Lower leg skin (tissue), 4 donors: ENCODE data around the gene SULF2. TPM values are rescaled to one million over a fixed set of nuclear protein-coding genes. Genes with fewer than 3 reads are reported as not detected.
"Not testable (repeated sequence)": the region's sequence is repeated elsewhere in the genome, so short reads cannot be mapped to it uniquely, and the experiment has no call there.

Experiments
- DNase-seq, 2 donors: peaks; one replicate each; pipeline ENCODE4 v3.0.0-alpha.2; 2019; ENCODE audit warnings: low spot score in 2 of 2
- H3K4me3 ChIP-seq: fragments of 200-600 bp; sonication (generic); 2 replicates; pipeline ENCODE4 v1.5.1; 2017; ENCODE audit warnings: mild to moderate bottlenecking, low read depth; ENCODE audit not compliant: poor library complexity, severe bottlenecking
- CTCF ChIP-seq, 3 donors: fragments of 450-650 bp; IDR thresholded peaks; one replicate each; pipeline ENCODE4 v1.5.1; 2016; ENCODE audit warnings: antibody characterized with exemption in 3 of 3, mild to moderate bottlenecking in 3 of 3, moderate library complexity in 2 of 3
- POLR2A ChIP-seq, 2 donors: fragments of 450-650 bp; IDR thresholded peaks; one replicate each; pipeline ENCODE4 v1.6.1; 2016 to 2017; ENCODE audit warnings: antibody characterized with exemption in 2 of 2, mild to moderate bottlenecking in 1 of 2, moderate library complexity in 1 of 2
- WGBS, 2 donors: methylation state at CpG; one replicate each; pipeline ENCODE4 v1.1.5; 2018; 5-methylcytosine and 5-hydroxymethylcytosine counted together
- intact Hi-C: fragments of 100-400 bp; cut with DNase I; formaldehyde crosslinking; loops from one replicate; pipeline ENCODE4 v1.15.0; 2023; ENCODE audit warnings: low total_unique reads
- total RNA-seq, 4 donors: library from RNA; depleted of rRNA; stranded (reverse); fragments of >200 nt; gene quantifications; one replicate each; pipeline ENCODE4 v1.1.0, GENCODE V29; 2016

Gene SULF2
- total RNA-seq, 4 donors from 2014 or later: 18.3 to 83.0 (median 28.0) TPM

GRCh38 chr20:47805951-47806350, 20.7 kb upstream of the SULF2 start:
- intact Hi-C loops: no loop called here
- TF ChIP-seq POLR2A (IDR thresholded peaks at IDR 0.05): no peak
- no peak for TF ChIP-seq CTCF (IDR thresholded peaks at IDR 0.05)
- WGBS, 2 donors: 56 to 77% methylated on average over 14 of the region's 14 CpGs
- DNase-seq: no peak
- no peak overlapping the region for H3K4me3 ChIP-seq

GRCh38 chr20:47804972-47805371, 19.7 kb upstream of the SULF2 start:
- intact Hi-C loops, H3K4me3 ChIP-seq, DNase-seq: not testable (repeated sequence)
- 90 to 91% methylated on average over 7 of the region's 7 CpGs for WGBS, 2 donors

- intact Hi-C loops: not testable (repeated sequence)
- WGBS, 2 donors: 82% methylated on average over 15 of the region's 15 CpGs
These were observed 19.0 kb upstream of the SULF2 start for GRCh38 chr20:47804224-47804825.

GRCh38 chr20:47802975-47803374, 17.7 kb upstream of the SULF2 start:
- no peak for TF ChIP-seq CTCF (IDR thresholded peaks at IDR 0.05)
- no peak for TF ChIP-seq POLR2A (IDR thresholded peaks at IDR 0.05)
- WGBS, 2 donors: 95 to 97% methylated on average over 3 of the region's 3 CpGs
- DNase-seq: no peak

More at GRCh38 chr20:47804224-47804825, 19.0 kb upstream of the SULF2 start:
- DNase-seq, H3K4me3 ChIP-seq: not testable (repeated sequence)

GRCh38 chr20:47802226-47802920, 17.1 kb upstream of the SULF2 start:
- H3K4me3 ChIP-seq: no peak overlapping the region
- 80 to 82% methylated on average over 18 of the region's 18 CpGs for WGBS, 2 donors
- DNase-seq: no peak
- no peak for TF ChIP-seq CTCF (IDR thresholded peaks at IDR 0.05)
- no peak for TF ChIP-seq POLR2A (IDR thresholded peaks at IDR 0.05)
- intact Hi-C loops: no loop called here

More at GRCh38 chr20:47802975-47803374, 17.7 kb upstream of the SULF2 start:
- no peak overlapping the region for H3K4me3 ChIP-seq
- intact Hi-C loops: no loop called here

GRCh38 chr20:47801759-47802158, 16.5 kb upstream of the SULF2 start:
- WGBS, 2 donors: 49 to 59% methylated on average over 15 of the region's 15 CpGs
- intact Hi-C loops: no loop called here
- DNase-seq: no peak
- no peak overlapping the region for H3K4me3 ChIP-seq
- TF ChIP-seq POLR2A (IDR thresholded peaks at IDR 0.05) (no peak), CTCF (IDR thresholded peaks at IDR 0.05) (no peak)
